BJ (cell line): ENCODE measurements around the gene TOX3. TPM values are rescaled to one million over a fixed set of nuclear protein-coding genes. Genes with fewer than 3 reads are reported as not detected.

Experiments used
- CTCF ChIA-PET: fragments of 350-600 bp; formaldehyde crosslinking; extraction: SDS; loops from one replicate; lab custom pipeline; 2021; ENCODE audit warnings: antibody characterized with exemption, inconsistent platforms; lab: Yijun Ruan, JAX
- POLR2A ChIA-PET: fragments of 300-600 bp; sonication (Branson Sonifier 250); formaldehyde crosslinking; extraction: SDS; loops from one replicate; lab custom pipeline; 2021; ENCODE audit warnings: antibody characterized with exemption; lab: Charles Lee
- DNase-seq: peaks from one replicate; pipeline ENCODE4 v3.0.0-alpha.2; 2011; ENCODE audit warnings: low read depth
- H3K27me3 ChIP-seq: 2 replicates; pipeline ENCODE4 v1.6.0; 2011; ENCODE audit warnings: low read length; ENCODE audit not compliant: control insufficient read depth, insufficient read depth
- H3K36me3 ChIP-seq: 2 replicates; pipeline ENCODE4 v1.5.1; 2011; ENCODE audit warnings: low read length; ENCODE audit not compliant: control insufficient read depth, insufficient read depth
- H3K4me3 ChIP-seq: 2 replicates; pipeline ENCODE4 v1.5.1; 2011; ENCODE audit warnings: low read depth, mild to moderate bottlenecking, control low read depth, low read length
- polyA plus RNA-seq: library from polyadenylated mRNA; depleted of rRNA; stranded (reverse); fragments of >200 nt; gene quantifications from 2 replicates; pipeline ENCODE4 v1.2.3, GENCODE V29; 2011
- TF ChIP-seq, protein P1 (sequence below): IDR thresholded peaks from 2 replicates; pipeline ENCODE4 v1.5.1; 2011; ENCODE audit warnings: low read depth, mild to moderate bottlenecking, control low read depth, inconsistent platforms, low read length, moderate library complexity; ENCODE audit not compliant: insufficient read depth

The TOX3 gene
- polyA plus RNA-seq, 1 experiment = not detected

GRCh38 chr16:52439171-52439701 is 107.7 kb downstream of the TOX3 start:
- no peaks in the 10 kb centered on the region for H3K27me3 ChIP-seq
- ChIA-PET CTCF (no interaction called here), POLR2A (no interaction called here)
- H3K36me3 ChIP-seq = no peaks in the 10 kb centered on the region
- no peak overlapping the region for H3K4me3 ChIP-seq
- TF ChIP-seq, protein P1, sequence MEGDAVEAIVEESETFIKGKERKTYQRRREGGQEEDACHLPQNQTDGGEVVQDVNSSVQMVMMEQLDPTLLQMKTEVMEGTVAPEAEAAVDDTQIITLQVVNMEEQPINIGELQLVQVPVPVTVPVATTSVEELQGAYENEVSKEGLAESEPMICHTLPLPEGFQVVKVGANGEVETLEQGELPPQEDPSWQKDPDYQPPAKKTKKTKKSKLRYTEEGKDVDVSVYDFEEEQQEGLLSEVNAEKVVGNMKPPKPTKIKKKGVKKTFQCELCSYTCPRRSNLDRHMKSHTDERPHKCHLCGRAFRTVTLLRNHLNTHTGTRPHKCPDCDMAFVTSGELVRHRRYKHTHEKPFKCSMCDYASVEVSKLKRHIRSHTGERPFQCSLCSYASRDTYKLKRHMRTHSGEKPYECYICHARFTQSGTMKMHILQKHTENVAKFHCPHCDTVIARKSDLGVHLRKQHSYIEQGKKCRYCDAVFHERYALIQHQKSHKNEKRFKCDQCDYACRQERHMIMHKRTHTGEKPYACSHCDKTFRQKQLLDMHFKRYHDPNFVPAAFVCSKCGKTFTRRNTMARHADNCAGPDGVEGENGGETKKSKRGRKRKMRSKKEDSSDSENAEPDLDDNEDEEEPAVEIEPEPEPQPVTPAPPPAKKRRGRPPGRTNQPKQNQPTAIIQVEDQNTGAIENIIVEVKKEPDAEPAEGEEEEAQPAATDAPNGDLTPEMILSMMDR = no peak
- no peak for DNase-seq

DNA sequence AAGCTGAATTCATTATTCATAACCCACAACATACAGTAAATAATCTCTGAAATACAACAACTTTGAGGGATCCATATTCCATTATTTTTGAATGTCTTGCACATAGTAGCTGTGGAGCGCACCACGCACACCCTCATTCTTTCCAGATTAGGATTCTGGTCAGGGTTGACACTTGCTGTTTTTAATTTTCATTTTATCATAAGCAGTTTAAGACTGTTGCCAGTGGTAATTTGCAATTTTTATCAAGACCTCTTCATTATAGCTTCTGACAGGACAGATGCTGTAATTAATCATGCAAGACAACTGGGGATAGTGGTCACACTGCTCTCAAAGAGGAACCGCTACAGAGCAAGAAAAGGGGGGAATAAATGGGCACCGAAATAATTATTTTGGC is 109.7 kb downstream of the TOX3 start:
- no peak for DNase-seq
- Histone ChIP-seq H3K36me3 (no peaks in the 10 kb centered on the region), H3K27me3 (no peaks in the 10 kb centered on the region), H3K4me3 (no peak overlapping the region)
- CTCF ChIA-PET = interaction anchor here (0.6 kb wide), 1 partner anchor 22 kb away, joined by 3 read pairs; no protein-coding TSS in a partner anchor
- POLR2A ChIA-PET = no interaction called here
- TF ChIP-seq, protein P1 = no peak

GRCh38 chr16:52436339-52437276 is 110.3 kb downstream of the TOX3 start:
- ChIA-PET CTCF (interaction anchor here (0.6 kb wide), 1 partner anchor 23 kb away, joined by 3 read pairs; no protein-coding TSS in a partner anchor), POLR2A (no interaction called here)
- Histone ChIP-seq H3K27me3 (no peaks in the 10 kb centered on the region), H3K36me3 (no peaks in the 10 kb centered on the region), H3K4me3 (no peak overlapping the region)
- TF ChIP-seq, protein P1 = no peak
- DNase-seq = no peak

GRCh38 chr16:52434224-52434623 is 112.7 kb downstream of the TOX3 start:
- ChIA-PET CTCF (interaction anchor here (1.2 kb wide), 1 partner anchor 65 kb away, joined by 3 read pairs; no protein-coding TSS in a partner anchor), POLR2A (no interaction called here)
- no peak overlapping the region for H3K4me3 ChIP-seq
- H3K36me3 ChIP-seq = no peaks in the 10 kb centered on the region
- TF ChIP-seq, protein P1 = no peak
- DNase-seq = no peak
- no peaks in the 10 kb centered on the region for H3K27me3 ChIP-seq

GRCh38 chr16:52433643-52434042 is 113.3 kb downstream of the TOX3 start:
- ChIA-PET POLR2A (no interaction called here), CTCF (interaction anchor here (1.2 kb wide), 1 partner anchor 64 kb away, joined by 3 read pairs; no protein-coding TSS in a partner anchor)

More at GRCh38 chr16:52433643-52434042, 113.3 kb downstream of the TOX3 start:
- Histone ChIP-seq H3K4me3 (no peak overlapping the region), H3K36me3 (no peaks in the 10 kb centered on the region), H3K27me3 (no peaks in the 10 kb centered on the region)
- DNase-seq = no peak
- TF ChIP-seq, protein P1 = no peak
